GM21576 (cell line): ENCODE results near the gene PRDM11.
A peak's percentile ranks its signal among the peaks of the same experiment; 100 is the strongest.

Experiments used
- ATAC-seq: cut with Tn5 transposase; IDR thresholded peaks from one replicate; pipeline ENCODE4 v1.9.1; 2021; ENCODE audit warnings: mild to moderate bottlenecking, moderate library complexity; ENCODE audit not compliant: unreplicated experiment

Gene PRDM11

GRCh38 chr11:45141171-45141570, 5.3 kb upstream of the PRDM11 start:
- no peak for ATAC-seq

GRCh38 chr11:45141631-45142030, 4.8 kb upstream of the PRDM11 start:
- no peak for ATAC-seq

GRCh38 chr11:45142241-45143055, 4.0 kb upstream of the PRDM11 start:
- no peak for ATAC-seq

GRCh38 chr11:45143494-45143893, 2.9 kb upstream of the PRDM11 start:
- no peak for ATAC-seq

- no peak for ATAC-seq
Observed at GRCh38 chr11:45144126-45145082, 2.0 kb upstream of the PRDM11 start.

- ATAC-seq = no peak
Observed at GRCh38 chr11:45145083-45145378, 1.4 kb upstream of the PRDM11 start.

- no peak for ATAC-seq
Observed at GRCh38 chr11:45145379-45146071, 914 bp upstream of the PRDM11 start.

GRCh38 chr11:45147017-45147728, 734 bp downstream of the PRDM11 start:
- ATAC-seq = peak; percentile 99

GRCh38 chr11:45147891-45148675, 1.6 kb downstream of the PRDM11 start:
- ATAC-seq = no peak

GRCh38 chr11:45149483-45150056, 3.1 kb downstream of the PRDM11 start:
- no peak for ATAC-seq

- no peak for ATAC-seq
Observed at GRCh38 chr11:45150301-45150700, 3.9 kb downstream of the PRDM11 start.

- ATAC-seq = no peak
Observed at GRCh38 chr11:45150943-45151342, 4.5 kb downstream of the PRDM11 start.

GRCh38 chr11:45151362-45151982, 5.0 kb downstream of the PRDM11 start:
- no peak for ATAC-seq

GRCh38 chr11:45152740-45153595, 6.5 kb downstream of the PRDM11 start:
- no peak for ATAC-seq

GRCh38 chr11:45154276-45154675, 7.8 kb downstream of the PRDM11 start:
- no peak for ATAC-seq

GRCh38 chr11:45155058-45155551, 8.7 kb downstream of the PRDM11 start:
- ATAC-seq = no peak

- ATAC-seq = no peak
Observed at GRCh38 chr11:45155627-45156180, 9.3 kb downstream of the PRDM11 start.

- no peak for ATAC-seq
Observed at GRCh38 chr11:45156201-45156600, 9.8 kb downstream of the PRDM11 start.
